Measurements from ENCODE around the gene RGMA.

Gene RGMA

DNA sequence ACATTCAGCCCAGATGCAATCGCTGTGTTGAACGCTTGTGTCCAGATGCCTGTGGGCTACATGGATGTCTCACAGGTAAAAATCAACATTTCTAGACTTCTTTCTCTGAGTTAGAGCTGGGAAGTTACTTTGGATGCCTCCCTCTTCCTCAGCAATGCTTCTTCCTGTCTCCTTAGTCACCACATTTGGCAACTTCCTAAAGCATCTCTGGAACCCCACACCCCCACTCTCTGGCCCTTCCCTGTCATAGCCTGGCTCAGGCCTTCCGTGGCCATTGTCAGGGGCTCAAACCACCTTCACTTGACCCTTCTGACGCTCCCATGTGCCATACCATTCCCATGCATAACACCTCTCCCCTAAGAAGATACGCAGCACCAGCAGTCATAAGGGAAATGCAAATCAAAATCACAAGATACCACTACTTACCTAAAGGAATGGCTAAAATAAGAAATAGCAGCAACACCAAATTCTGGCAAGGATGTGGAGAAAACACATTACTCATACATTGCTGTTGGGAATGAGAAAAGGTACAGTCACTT, 21.6 kb upstream of the RGMA start:
- no peak for ATAC-seq
- no peak overlapping the region for H3K4me3 Mint-ChIP-seq
- H3K4me1 Mint-ChIP-seq = no peaks in the 10 kb centered on the region
- H3K27ac Mint-ChIP-seq = no peak overlapping the region
- peaks cover 71% of the 10 kb centered on the region for H3K27me3 Mint-ChIP-seq
- no peaks in the 10 kb centered on the region for H3K36me3 Mint-ChIP-seq
- H3K9me3 Mint-ChIP-seq = peaks cover 5% of the 10 kb centered on the region

DNA sequence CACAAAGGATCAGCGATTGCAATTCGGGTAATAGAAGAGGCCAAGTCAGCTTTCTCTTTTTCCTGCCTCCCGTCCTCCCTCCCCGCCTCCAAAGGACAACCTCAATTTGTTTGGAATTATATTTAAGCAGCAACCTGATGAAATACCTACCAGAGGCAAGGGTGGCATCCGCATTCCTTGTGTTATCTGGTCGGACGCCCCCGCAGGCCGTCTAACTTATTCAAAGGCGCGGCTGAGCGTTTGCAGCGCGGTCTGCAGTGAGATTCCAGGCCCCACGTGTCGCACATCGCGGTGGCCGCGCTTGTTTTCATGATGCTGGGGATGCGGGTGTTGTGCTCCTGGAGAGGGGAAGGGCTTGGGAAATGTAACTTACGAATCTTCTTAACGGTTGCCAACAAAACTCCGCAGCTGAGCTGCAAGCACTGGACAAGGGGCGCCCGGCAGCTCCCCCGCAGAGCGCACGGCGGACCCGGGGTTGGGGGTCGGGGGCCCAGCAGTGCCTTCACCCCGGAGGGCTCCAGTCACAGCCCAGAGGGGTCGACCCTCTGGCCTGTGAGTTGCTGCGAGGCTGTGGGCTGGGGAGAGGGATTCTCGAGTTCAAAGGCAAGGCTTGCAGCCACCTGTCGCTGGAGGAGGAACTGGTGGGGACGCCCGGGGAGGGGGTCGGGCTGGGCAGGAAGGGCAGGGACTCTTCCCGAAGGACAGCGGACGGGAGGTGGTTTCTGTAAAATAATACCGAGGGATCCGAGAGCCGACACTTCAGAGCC, 20.5 kb upstream of the RGMA start:
- Mint-ChIP-seq H3K4me1 (no peaks in the 10 kb centered on the region), H3K9me3 (peaks cover 5% of the 10 kb centered on the region), H3K4me3 (no peak overlapping the region), H3K27ac (no peak overlapping the region), H3K36me3 (no peaks in the 10 kb centered on the region), H3K27me3 (peaks cover 76% of the 10 kb centered on the region)
- no peak for ATAC-seq

DNA sequence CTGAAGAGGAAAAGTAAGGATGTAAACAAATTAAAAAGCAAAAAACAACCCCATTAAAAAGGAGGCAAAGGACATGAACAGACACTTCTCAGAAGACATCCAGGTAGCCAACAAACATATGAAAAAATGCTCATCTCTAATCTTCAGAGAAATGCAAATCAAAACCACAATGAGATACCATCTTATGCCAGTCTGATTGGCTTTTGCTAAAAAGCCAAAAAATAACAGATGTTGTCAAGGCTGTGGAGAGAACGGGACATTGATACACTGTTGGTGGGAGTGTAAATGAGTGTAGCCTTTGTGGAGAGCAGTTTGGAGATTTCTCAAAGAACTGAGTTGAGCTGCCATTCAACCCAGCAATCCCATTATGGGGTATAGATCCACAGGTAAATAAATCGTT, 18.6 kb upstream of the RGMA start:
- Mint-ChIP-seq H3K4me1 (no peaks in the 10 kb centered on the region), H3K36me3 (no peaks in the 10 kb centered on the region), H3K27me3 (peaks cover 72% of the 10 kb centered on the region), H3K4me3 (no peak overlapping the region), H3K9me3 (peaks cover 3% of the 10 kb centered on the region), H3K27ac (no peak overlapping the region)
- ATAC-seq = no peak

DNA sequence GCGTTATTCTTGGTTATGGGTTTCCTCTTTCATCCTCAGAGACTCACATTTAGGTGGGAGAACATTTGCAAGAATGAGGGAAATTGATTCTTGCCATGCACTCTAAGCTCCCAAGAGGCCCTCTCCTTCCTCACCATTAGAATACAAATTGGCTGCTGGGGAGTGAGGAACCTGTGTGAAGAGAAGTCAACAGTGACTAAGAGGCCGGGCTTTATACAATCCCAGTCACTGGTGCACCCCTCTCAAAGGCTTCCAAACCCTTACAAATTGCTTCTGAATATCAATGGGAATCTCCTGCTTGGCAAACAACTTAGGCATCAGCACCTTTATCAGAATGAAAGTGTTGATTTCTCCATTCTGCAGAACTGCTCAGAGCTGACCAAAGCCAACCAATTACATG, 16.5 kb upstream of the RGMA start:
- no peak for ATAC-seq
- H3K36me3 Mint-ChIP-seq = no peaks in the 10 kb centered on the region

DNA sequence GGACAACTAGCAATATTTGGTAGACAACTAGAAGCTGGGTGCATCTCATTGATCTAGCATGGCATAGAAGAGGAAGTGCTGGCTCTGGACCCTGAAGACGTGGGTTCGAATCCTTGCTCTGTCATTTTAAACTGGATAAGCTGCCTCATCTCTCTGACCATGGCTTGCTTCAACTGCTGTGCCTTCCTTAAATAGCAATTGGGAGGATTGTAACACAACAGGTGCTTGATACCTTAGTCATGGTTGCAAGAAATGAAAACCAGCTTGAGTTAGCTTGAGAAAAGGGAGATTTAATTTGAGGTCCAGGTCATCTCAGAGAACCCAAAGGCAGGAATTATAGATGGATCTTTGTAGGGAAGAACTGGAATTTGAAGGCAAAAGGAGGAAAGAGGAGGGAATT, 14.8 kb upstream of the RGMA start:
- no peak overlapping the region for H3K27ac Mint-ChIP-seq
- no peaks in the 10 kb centered on the region for H3K9me3 Mint-ChIP-seq
- H3K4me1 Mint-ChIP-seq = no peaks in the 10 kb centered on the region
- H3K27me3 Mint-ChIP-seq = peaks cover 54% of the 10 kb centered on the region
- ATAC-seq = no peak
- no peaks in the 10 kb centered on the region for H3K36me3 Mint-ChIP-seq
- H3K4me3 Mint-ChIP-seq = no peak overlapping the region

More for the DNA sequence above, 16.5 kb upstream of the RGMA start:
- no peaks in the 10 kb centered on the region for H3K9me3 Mint-ChIP-seq
- no peak overlapping the region for H3K4me3 Mint-ChIP-seq
- peaks cover 58% of the 10 kb centered on the region for H3K27me3 Mint-ChIP-seq
- no peak overlapping the region for H3K27ac Mint-ChIP-seq
- no peaks in the 10 kb centered on the region for H3K4me1 Mint-ChIP-seq

DNA sequence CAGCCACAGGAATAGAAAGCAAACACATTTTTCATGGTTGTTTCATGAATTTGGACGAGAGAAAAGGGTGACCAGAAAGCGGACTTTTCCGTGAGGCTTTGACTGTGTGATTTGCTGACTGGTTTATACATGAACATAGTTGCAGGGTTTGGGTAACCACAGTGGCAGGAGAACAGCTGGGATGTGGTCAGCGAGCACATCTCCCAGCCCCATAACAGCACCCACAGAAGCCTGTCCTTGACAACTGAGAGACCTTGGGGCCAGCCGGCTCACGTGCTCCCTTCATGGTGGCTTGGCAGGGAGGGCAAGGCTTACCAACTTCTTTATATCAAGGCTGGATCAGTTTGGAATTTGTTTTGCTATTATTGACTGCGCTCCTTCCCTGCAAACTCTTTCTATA, 13.2 kb upstream of the RGMA start:
- H3K4me1 Mint-ChIP-seq = no peaks in the 10 kb centered on the region
- peaks cover 40% of the 10 kb centered on the region for H3K27me3 Mint-ChIP-seq
- ATAC-seq = no peak
- H3K9me3 Mint-ChIP-seq = no peaks in the 10 kb centered on the region
- no peak overlapping the region for H3K4me3 Mint-ChIP-seq
- H3K36me3 Mint-ChIP-seq = no peaks in the 10 kb centered on the region
- no peak overlapping the region for H3K27ac Mint-ChIP-seq

DNA sequence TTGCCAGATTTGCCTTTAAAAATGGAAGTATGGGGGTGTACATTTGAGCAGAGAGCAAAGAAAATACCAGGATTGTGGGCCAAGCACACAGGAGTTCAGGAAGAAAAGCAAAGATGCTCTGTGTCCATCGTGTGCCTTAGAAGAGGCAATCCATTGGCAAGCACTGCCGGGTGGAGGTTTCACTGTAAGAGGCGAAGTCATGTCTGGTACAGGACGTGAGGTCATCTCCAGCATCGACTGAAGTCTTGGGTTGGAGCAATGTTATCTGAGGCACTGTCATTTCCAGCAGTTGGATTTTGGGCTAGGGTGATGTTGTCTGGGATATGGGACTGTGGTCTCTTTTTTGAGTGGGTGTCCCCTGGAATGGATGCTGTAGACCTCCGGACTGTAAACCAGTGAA, 4.8 kb upstream of the RGMA start:
- Mint-ChIP-seq H3K4me1 (peaks cover 4% of the 10 kb centered on the region), H3K9me3 (no peaks in the 10 kb centered on the region), H3K36me3 (no peaks in the 10 kb centered on the region), H3K4me3 (no peak overlapping the region), H3K27me3 (peaks cover 23% of the 10 kb centered on the region), H3K27ac (no peak overlapping the region)
- peak; percentile 24 for ATAC-seq

DNA sequence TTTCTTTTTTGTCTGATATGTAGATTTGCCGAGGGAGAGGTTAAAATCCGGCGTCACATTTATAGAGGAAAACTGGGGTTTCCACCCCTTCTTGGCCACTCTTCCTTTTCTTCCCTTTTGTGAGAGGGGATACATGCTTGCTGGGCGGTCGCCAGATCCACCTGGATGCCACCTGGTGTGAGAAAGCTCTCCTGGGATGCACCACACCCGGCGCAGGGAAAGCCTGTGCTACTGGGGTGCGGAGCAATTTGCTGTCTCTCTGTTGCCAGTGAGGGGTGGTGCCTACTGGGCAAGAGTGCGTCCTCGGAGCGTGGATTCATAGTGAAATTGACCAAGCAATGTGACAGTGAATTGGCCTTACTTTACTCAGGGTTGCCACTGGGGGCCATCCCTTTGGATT, 2.5 kb upstream of the RGMA start:
- Mint-ChIP-seq H3K27ac (no peak overlapping the region), H3K36me3 (no peaks in the 10 kb centered on the region), H3K9me3 (no peaks in the 10 kb centered on the region), H3K4me1 (peaks cover 23% of the 10 kb centered on the region), H3K4me3 (no peak overlapping the region), H3K27me3 (peaks cover 46% of the 10 kb centered on the region)
- ATAC-seq = no peak

DNA sequence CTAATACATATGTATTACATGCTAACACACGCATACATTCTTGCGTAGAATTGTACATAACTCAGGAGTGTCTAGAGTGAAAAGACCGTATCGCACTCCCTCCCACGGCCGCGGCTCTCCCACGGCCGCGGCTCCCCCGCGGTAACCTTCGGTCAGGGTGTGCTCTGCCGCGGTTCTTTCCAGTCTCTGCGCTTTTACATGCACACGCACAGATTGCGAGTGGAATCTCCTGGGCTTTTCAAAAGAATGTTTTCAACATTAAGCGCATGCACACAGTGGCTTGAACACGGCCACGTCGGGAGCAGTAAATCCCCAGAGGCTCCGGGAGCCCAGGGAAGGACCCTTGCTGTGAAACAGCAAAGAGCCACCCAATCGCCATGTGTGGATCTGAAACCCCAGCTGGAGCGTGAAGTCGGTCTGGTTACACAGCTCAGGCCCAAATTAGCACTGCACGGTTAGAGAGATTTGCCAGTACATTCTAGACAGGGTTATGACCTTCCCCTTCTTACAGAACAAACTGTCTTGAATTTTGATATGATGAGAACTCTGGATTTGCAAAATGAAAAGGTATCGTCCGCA, 805 bp upstream of the RGMA start:
- H3K27ac Mint-ChIP-seq = no peak overlapping the region
- no peaks in the 10 kb centered on the region for H3K36me3 Mint-ChIP-seq
- H3K27me3 Mint-ChIP-seq = peaks cover 61% of the 10 kb centered on the region
- H3K4me1 Mint-ChIP-seq = peaks cover 23% of the 10 kb centered on the region
- no peak overlapping the region for H3K4me3 Mint-ChIP-seq
- no peaks in the 10 kb centered on the region for H3K9me3 Mint-ChIP-seq
- ATAC-seq = no peak

DNA sequence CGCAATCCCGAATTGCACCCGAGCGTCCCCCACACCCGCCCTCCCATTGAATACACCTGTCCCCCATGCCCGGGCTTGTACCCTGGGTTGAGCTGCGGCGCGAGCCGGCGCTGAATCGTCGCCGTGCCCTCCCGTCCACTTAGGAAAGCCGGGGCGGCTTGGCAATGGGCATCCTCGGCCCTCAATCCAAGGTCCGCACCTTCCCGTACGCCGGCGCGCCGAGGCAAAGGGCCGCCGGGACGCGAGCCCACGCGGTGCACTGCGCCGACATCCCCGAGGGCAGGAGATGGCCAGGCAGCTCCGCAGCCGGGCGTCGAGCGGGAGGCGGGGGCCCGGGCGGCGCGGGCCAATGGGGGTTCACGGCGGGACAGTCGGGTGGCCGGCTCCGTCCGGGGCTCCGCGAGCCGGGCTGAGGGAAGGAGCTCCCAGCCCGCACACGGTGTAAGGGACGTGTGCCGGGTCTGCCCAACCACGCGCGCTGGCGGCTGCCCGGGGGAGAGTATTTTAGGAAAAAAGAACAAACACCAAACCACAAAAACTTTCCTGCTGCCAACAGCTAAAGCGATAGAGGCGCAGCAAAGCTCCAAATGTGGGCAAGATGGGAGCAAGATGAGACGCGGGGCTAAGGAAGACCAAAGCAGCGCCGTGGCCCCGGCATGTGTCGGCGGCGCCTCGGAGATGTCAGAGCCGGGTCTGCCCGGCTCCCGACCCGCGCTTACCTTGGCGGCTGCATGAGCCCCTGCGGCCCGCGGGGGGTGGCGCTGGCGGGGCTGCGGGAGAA, 621 bp downstream of the RGMA start:
- Mint-ChIP-seq H3K4me3 (peak overlapping the region; percentile 70), H3K27me3 (peaks cover 74% of the 10 kb centered on the region), H3K4me1 (peaks cover 23% of the 10 kb centered on the region), H3K36me3 (no peaks in the 10 kb centered on the region), H3K27ac (no peak overlapping the region), H3K9me3 (no peaks in the 10 kb centered on the region)
- no peak for ATAC-seq

DNA sequence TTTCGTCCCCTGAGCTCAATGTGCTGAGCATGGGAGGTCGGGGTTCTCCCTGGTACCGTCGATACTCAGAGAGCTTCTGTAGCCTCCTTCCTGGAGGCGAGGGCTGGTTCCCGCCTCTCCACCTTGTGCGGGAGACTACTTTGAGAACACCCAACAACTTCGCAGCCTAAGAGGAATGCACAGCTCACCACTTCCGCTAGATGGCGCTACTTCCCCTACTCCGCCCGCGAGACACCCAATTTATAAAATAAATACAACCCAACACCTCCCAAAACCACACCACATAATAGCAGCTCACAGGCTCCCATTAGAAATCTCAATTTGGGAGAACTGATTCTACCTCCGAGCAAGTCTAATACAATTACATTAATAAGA, 1.2 kb downstream of the RGMA start:
- no peak for ATAC-seq
- no peak overlapping the region for H3K27ac Mint-ChIP-seq
- peak overlapping the region; percentile 65 for H3K4me3 Mint-ChIP-seq

DNA sequence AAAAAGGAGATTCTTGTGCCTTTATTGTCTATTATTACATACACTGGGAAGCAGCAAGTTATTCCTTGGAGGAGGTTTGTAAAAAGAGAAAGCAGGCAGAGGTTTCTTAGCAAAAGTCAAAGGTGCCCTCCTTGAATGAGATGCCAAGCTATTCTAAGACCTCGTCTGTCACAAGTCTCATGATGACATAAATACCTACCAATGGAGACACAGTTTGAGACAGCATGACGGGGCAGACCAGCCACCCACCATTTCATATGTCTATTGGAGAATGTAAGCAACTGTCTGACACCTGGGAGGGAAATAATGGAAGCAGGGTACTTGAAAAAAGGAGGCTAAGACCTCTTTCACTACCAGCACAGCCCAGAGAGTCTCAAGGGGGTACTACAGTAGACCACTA, 2.2 kb downstream of the RGMA start:
- no peak for ATAC-seq
- Mint-ChIP-seq H3K27me3 (peaks cover 90% of the 10 kb centered on the region), H3K36me3 (no peaks in the 10 kb centered on the region), H3K4me1 (peaks cover 23% of the 10 kb centered on the region), H3K4me3 (no peak overlapping the region), H3K9me3 (no peaks in the 10 kb centered on the region), H3K27ac (no peak overlapping the region)

More for the DNA sequence above, 1.2 kb downstream of the RGMA start:
- Mint-ChIP-seq H3K36me3 (no peaks in the 10 kb centered on the region), H3K27me3 (peaks cover 80% of the 10 kb centered on the region), H3K4me1 (peaks cover 23% of the 10 kb centered on the region), H3K9me3 (no peaks in the 10 kb centered on the region)

DNA sequence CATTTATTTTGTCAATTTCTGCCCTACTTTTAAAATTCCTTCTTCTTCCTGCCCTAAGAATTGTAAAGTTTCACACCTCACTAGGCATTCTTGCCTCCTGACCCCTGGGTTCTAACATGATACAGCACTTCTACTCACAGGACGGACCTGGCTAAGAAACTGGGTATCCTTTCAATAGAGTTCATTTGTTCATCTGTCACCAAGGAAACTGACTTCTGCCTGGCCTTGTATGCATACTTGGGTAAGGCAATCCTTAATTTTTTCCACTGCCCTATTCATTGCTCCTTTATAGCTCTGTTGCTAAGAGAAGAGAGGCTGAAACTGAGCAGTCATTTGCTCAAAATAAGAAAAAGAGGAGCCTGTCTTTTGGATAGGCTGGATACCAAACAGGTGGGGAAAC, 3.3 kb downstream of the RGMA start:
- peaks cover 23% of the 10 kb centered on the region for H3K4me1 Mint-ChIP-seq
- ATAC-seq = no peak
- H3K27ac Mint-ChIP-seq = no peak overlapping the region
- H3K9me3 Mint-ChIP-seq = no peaks in the 10 kb centered on the region
- H3K4me3 Mint-ChIP-seq = no peak overlapping the region
- H3K36me3 Mint-ChIP-seq = no peaks in the 10 kb centered on the region
- peaks cover 91% of the 10 kb centered on the region for H3K27me3 Mint-ChIP-seq

DNA sequence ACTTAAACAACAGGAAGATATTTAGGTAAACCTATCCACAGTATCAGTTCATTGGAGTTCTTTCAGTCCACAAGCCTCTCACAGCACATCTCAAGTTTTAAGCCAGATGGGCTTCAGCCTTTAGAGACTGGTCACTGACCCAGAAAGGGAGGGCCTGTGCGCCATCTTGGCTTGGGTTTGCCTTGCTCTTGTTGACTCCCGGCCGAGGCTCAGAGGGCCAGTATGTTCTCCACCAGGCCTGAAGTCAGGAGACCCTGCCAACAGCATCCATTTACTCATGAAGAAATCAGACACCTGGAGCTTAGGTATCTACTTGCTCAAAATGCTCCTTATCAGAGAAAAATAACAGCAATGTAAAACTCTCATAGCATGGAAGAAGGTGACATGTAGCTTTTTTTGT, 6.2 kb downstream of the RGMA start:
- no peak overlapping the region for H3K27ac Mint-ChIP-seq
- no peaks in the 10 kb centered on the region for H3K36me3 Mint-ChIP-seq
- peaks cover 84% of the 10 kb centered on the region for H3K27me3 Mint-ChIP-seq

DNA sequence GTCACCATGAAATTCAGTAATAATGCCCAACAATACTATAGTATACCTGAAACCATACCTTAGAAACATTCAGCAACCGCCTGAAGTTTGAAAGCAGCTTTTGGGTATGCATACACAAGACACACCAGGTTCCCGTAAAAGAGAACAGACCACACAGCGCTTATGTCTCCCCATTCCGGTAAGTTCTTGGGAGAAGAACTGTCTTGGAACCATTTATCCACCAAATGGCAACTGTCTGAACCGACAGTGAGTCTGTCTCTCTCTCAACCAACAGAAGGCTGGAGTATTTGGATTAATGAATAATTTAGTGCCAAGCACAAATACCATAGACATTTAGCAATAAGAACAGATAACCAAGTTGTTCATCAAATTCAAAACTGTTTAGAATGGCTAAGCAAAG, 7.6 kb downstream of the RGMA start:
- Mint-ChIP-seq H3K9me3 (no peaks in the 10 kb centered on the region), H3K36me3 (no peaks in the 10 kb centered on the region), H3K27ac (no peak overlapping the region), H3K4me3 (no peak overlapping the region), H3K27me3 (peaks cover 81% of the 10 kb centered on the region), H3K4me1 (no peaks in the 10 kb centered on the region)
- ATAC-seq = no peak

More for the DNA sequence above, 6.2 kb downstream of the RGMA start:
- no peaks in the 10 kb centered on the region for H3K9me3 Mint-ChIP-seq
- peaks cover 11% of the 10 kb centered on the region for H3K4me1 Mint-ChIP-seq
- ATAC-seq = no peak
- no peak overlapping the region for H3K4me3 Mint-ChIP-seq
